NCI-H460 (cell line): ENCODE results near the gene CCDC57. TPM values are rescaled to one million over a fixed set of nuclear protein-coding genes. Genes with fewer than 3 reads are reported as not detected.

Source experiments
- DNase-seq: peaks from one replicate; pipeline ENCODE4 v3.0.0-alpha.2; 2016; ENCODE audit warnings: low read depth; ENCODE audit errors: extremely low read depth
- total RNA-seq: library from RNA; depleted of rRNA; stranded (reverse); fragments of >200 nt; shearing (Covaris generic); gene quantifications from 2 replicates; pipeline ENCODE4 v1.2.3, GENCODE V29; 2014

The CCDC57 gene
- total RNA-seq, 1 experiment from 2014 or later = 21.3 TPM

- DNase-seq = no peak
These were observed 125.4 kb downstream of the CCDC57 start for GRCh38 chr17:82086941-82087906.

- no peak for DNase-seq
These were observed 126.5 kb downstream of the CCDC57 start for GRCh38 chr17:82085931-82086764.

GRCh38 chr17:82085031-82085861 is 127.4 kb downstream of the CCDC57 start:
- no peak for DNase-seq

GRCh38 chr17:82084373-82085030 is 128.1 kb downstream of the CCDC57 start:
- DNase-seq = no peak

- no peak for DNase-seq
These were observed 128.9 kb downstream of the CCDC57 start for GRCh38 chr17:82083533-82084359.

GRCh38 chr17:82083009-82083408 is 129.6 kb downstream of the CCDC57 start:
- no peak for DNase-seq

GRCh38 chr17:82082456-82082855 is 130.2 kb downstream of the CCDC57 start:
- DNase-seq = no peak

- DNase-seq = no peak
These were observed 130.7 kb downstream of the CCDC57 start for GRCh38 chr17:82081966-82082365.

GRCh38 chr17:82081546-82081945 is 131.1 kb downstream of the CCDC57 start:
- no peak for DNase-seq

- DNase-seq = no peak
These were observed 131.7 kb downstream of the CCDC57 start for GRCh38 chr17:82080789-82081464.

- DNase-seq = no peak
These were observed 132.4 kb downstream of the CCDC57 start for GRCh38 chr17:82080048-82080788.

GRCh38 chr17:82079001-82079677 is 133.5 kb downstream of the CCDC57 start:
- no peak for DNase-seq

GRCh38 chr17:82078433-82078832 is 134.2 kb downstream of the CCDC57 start:
- DNase-seq = no peak

- no peak for DNase-seq
These were observed 134.9 kb downstream of the CCDC57 start for GRCh38 chr17:82077617-82078358.

- DNase-seq = no peak
These were observed 135.7 kb downstream of the CCDC57 start for GRCh38 chr17:82076785-82077591.
